Measurements from ENCODE around the gene GRIK3.

Gene GRIK3

GRCh38 chr1:36784147-36784859, 250.0 kb downstream of the GRIK3 start:
- Histone ChIP-seq H3K4me3 (ENCODE audit: insufficient read length, low read depth) (no peak overlapping the region), H3K9me3 (ENCODE audit: insufficient read depth, low read length) (no peaks in the 10 kb centered on the region), H3K9ac (ENCODE audit: insufficient read length, low read depth) (no peak overlapping the region), H3K4me1 (ENCODE audit: insufficient read depth, insufficient read length) (peaks cover 1% of the 10 kb centered on the region), H3K36me3 (ENCODE audit: insufficient read depth, insufficient read length, low read length) (no peaks in the 10 kb centered on the region), H3K27me3 (ENCODE audit: insufficient read depth, insufficient read length) (peaks cover 6% of the 10 kb centered on the region)
- TF ChIP-seq SUZ12 (IDR thresholded peaks at IDR 0.05; ENCODE audit: extremely low read depth, insufficient read depth, insufficient read length) (no peak), ZNF274 (IDR thresholded peaks at IDR 0.05; ENCODE audit: low read depth, low read length) (no peak), YY1 (IDR thresholded peaks at IDR 0.05; ENCODE audit: insufficient read depth, insufficient read length) (no peak)
- no peak for DNase-seq (ENCODE audit: low read depth, low spot score)

GRCh38 chr1:36783475-36783874, 250.8 kb downstream of the GRIK3 start:
- TF ChIP-seq SUZ12 (IDR thresholded peaks at IDR 0.05; ENCODE audit: extremely low read depth, insufficient read depth, insufficient read length) (no peak), ZNF274 (IDR thresholded peaks at IDR 0.05; ENCODE audit: low read depth, low read length) (no peak), YY1 (IDR thresholded peaks at IDR 0.05; ENCODE audit: insufficient read depth, insufficient read length) (no peak)
- Histone ChIP-seq H3K4me3 (ENCODE audit: insufficient read length, low read depth) (no peak overlapping the region), H3K36me3 (ENCODE audit: insufficient read depth, insufficient read length, low read length) (no peaks in the 10 kb centered on the region), H3K27me3 (ENCODE audit: insufficient read depth, insufficient read length) (peaks cover 4% of the 10 kb centered on the region), H3K4me1 (ENCODE audit: insufficient read depth, insufficient read length) (peaks cover 1% of the 10 kb centered on the region), H3K9me3 (ENCODE audit: insufficient read depth, low read length) (no peaks in the 10 kb centered on the region), H3K9ac (ENCODE audit: insufficient read length, low read depth) (no peak overlapping the region)
- no peak for DNase-seq (ENCODE audit: low read depth, low spot score)

- no peak for DNase-seq (ENCODE audit: low read depth, low spot score)
- H3K4me3 ChIP-seq (ENCODE audit: insufficient read length, low read depth) = no peak overlapping the region
- H3K9ac ChIP-seq (ENCODE audit: insufficient read length, low read depth) = no peak overlapping the region
- peaks cover 4% of the 10 kb centered on the region for H3K27me3 ChIP-seq (ENCODE audit: insufficient read depth, insufficient read length)
- H3K4me1 ChIP-seq (ENCODE audit: insufficient read depth, insufficient read length) = peaks cover 1% of the 10 kb centered on the region
- no peak for TF ChIP-seq YY1 (IDR thresholded peaks at IDR 0.05; ENCODE audit: insufficient read depth, insufficient read length)
- no peak for TF ChIP-seq ZNF274 (IDR thresholded peaks at IDR 0.05; ENCODE audit: low read depth, low read length)
- no peak for TF ChIP-seq SUZ12 (IDR thresholded peaks at IDR 0.05; ENCODE audit: extremely low read depth, insufficient read depth, insufficient read length)
- no peaks in the 10 kb centered on the region for H3K9me3 ChIP-seq (ENCODE audit: insufficient read depth, low read length)
- no peaks in the 10 kb centered on the region for H3K36me3 ChIP-seq (ENCODE audit: insufficient read depth, insufficient read length, low read length)
Measured at GRCh38 chr1:36782785-36783184, 251.5 kb downstream of the GRIK3 start.

GRCh38 chr1:36782085-36782484, 252.2 kb downstream of the GRIK3 start:
- H3K27me3 ChIP-seq (ENCODE audit: insufficient read depth, insufficient read length) = peaks cover 4% of the 10 kb centered on the region
- TF ChIP-seq ZNF274 (IDR thresholded peaks at IDR 0.05; ENCODE audit: low read depth, low read length) = no peak
- no peak for TF ChIP-seq SUZ12 (IDR thresholded peaks at IDR 0.05; ENCODE audit: extremely low read depth, insufficient read depth, insufficient read length)
- TF ChIP-seq YY1 (IDR thresholded peaks at IDR 0.05; ENCODE audit: insufficient read depth, insufficient read length) = no peak
- H3K4me3 ChIP-seq (ENCODE audit: insufficient read length, low read depth) = no peak overlapping the region
- H3K9me3 ChIP-seq (ENCODE audit: insufficient read depth, low read length) = no peaks in the 10 kb centered on the region
- DNase-seq (ENCODE audit: low read depth, low spot score) = no peak
- H3K9ac ChIP-seq (ENCODE audit: insufficient read length, low read depth) = no peak overlapping the region
- H3K4me1 ChIP-seq (ENCODE audit: insufficient read depth, insufficient read length) = peaks cover 1% of the 10 kb centered on the region
- no peaks in the 10 kb centered on the region for H3K36me3 ChIP-seq (ENCODE audit: insufficient read depth, insufficient read length, low read length)

- H3K4me3 ChIP-seq (ENCODE audit: insufficient read length, low read depth) = no peak overlapping the region
- no peaks in the 10 kb centered on the region for H3K36me3 ChIP-seq (ENCODE audit: insufficient read depth, insufficient read length, low read length)
- no peaks in the 10 kb centered on the region for H3K9me3 ChIP-seq (ENCODE audit: insufficient read depth, low read length)
- no peak overlapping the region for H3K9ac ChIP-seq (ENCODE audit: insufficient read length, low read depth)
- H3K4me1 ChIP-seq (ENCODE audit: insufficient read depth, insufficient read length) = peaks cover 2% of the 10 kb centered on the region
- H3K27me3 ChIP-seq (ENCODE audit: insufficient read depth, insufficient read length) = peaks cover 4% of the 10 kb centered on the region
- DNase-seq (ENCODE audit: low read depth, low spot score) = no peak
- TF ChIP-seq ZNF274 (IDR thresholded peaks at IDR 0.05; ENCODE audit: low read depth, low read length) (no peak), YY1 (IDR thresholded peaks at IDR 0.05; ENCODE audit: insufficient read depth, insufficient read length) (no peak), SUZ12 (IDR thresholded peaks at IDR 0.05; ENCODE audit: extremely low read depth, insufficient read depth, insufficient read length) (no peak)
Measured at GRCh38 chr1:36781098-36781497, 253.2 kb downstream of the GRIK3 start.

GRCh38 chr1:36778740-36779139, 255.6 kb downstream of the GRIK3 start:
- TF ChIP-seq YY1 (IDR thresholded peaks at IDR 0.05; ENCODE audit: insufficient read depth, insufficient read length) (no peak), SUZ12 (IDR thresholded peaks at IDR 0.05; ENCODE audit: extremely low read depth, insufficient read depth, insufficient read length) (no peak), ZNF274 (IDR thresholded peaks at IDR 0.05; ENCODE audit: low read depth, low read length) (no peak)
- Histone ChIP-seq H3K9ac (ENCODE audit: insufficient read length, low read depth) (no peak overlapping the region), H3K27me3 (ENCODE audit: insufficient read depth, insufficient read length) (no peaks in the 10 kb centered on the region), H3K9me3 (ENCODE audit: insufficient read depth, low read length) (no peaks in the 10 kb centered on the region), H3K4me3 (ENCODE audit: insufficient read length, low read depth) (no peak overlapping the region), H3K36me3 (ENCODE audit: insufficient read depth, insufficient read length, low read length) (no peaks in the 10 kb centered on the region), H3K4me1 (ENCODE audit: insufficient read depth, insufficient read length) (peaks cover 6% of the 10 kb centered on the region)
- no peak for DNase-seq (ENCODE audit: low read depth, low spot score)

GRCh38 chr1:36776948-36777831, 257.1 kb downstream of the GRIK3 start:
- no peaks in the 10 kb centered on the region for H3K27me3 ChIP-seq (ENCODE audit: insufficient read depth, insufficient read length)
- TF ChIP-seq ZNF274 (IDR thresholded peaks at IDR 0.05; ENCODE audit: low read depth, low read length) (no peak), YY1 (IDR thresholded peaks at IDR 0.05; ENCODE audit: insufficient read depth, insufficient read length) (no peak), SUZ12 (IDR thresholded peaks at IDR 0.05; ENCODE audit: extremely low read depth, insufficient read depth, insufficient read length) (no peak)
- no peaks in the 10 kb centered on the region for H3K9me3 ChIP-seq (ENCODE audit: insufficient read depth, low read length)
- no peak for DNase-seq (ENCODE audit: low read depth, low spot score)
- H3K36me3 ChIP-seq (ENCODE audit: insufficient read depth, insufficient read length, low read length) = no peaks in the 10 kb centered on the region
- H3K9ac ChIP-seq (ENCODE audit: insufficient read length, low read depth) = no peak overlapping the region
- H3K4me3 ChIP-seq (ENCODE audit: insufficient read length, low read depth) = no peak overlapping the region
- H3K4me1 ChIP-seq (ENCODE audit: insufficient read depth, insufficient read length) = peaks cover 15% of the 10 kb centered on the region

All from NT2/D1 (cell line).